OCI-LY1 (cell line): ENCODE data around the gene ALOX15B.
"Not testable (repeated sequence)": the region's sequence is repeated elsewhere in the genome, so short reads cannot be mapped to it uniquely, and the experiment has no call there.

Source experiments
- H2AFZ ChIP-seq: fragments of 200-600 bp; sonication (generic), shearing (Covaris generic); 2 replicates; pipeline ENCODE4 v1.6.0; 2014; ENCODE audit warnings: antibody characterized with exemption, mild to moderate bottlenecking, low read length
- H3F3A ChIP-seq: fragments of 200-600 bp; sonication (generic), shearing (Covaris generic); 2 replicates; pipeline ENCODE4 v1.6.0; 2014; ENCODE audit warnings: mild to moderate bottlenecking, antibody characterized with exemption, low read length, moderate library complexity; ENCODE audit not compliant: insufficient read depth
- H3K27ac ChIP-seq: fragments of 200-600 bp; sonication (generic); 2 replicates; pipeline ENCODE4 v1.5.1; 2014; ENCODE audit warnings: low read length, mixed run types, mild to moderate bottlenecking, low read depth; ENCODE audit not compliant: poor library complexity, severe bottlenecking
- H3K27me3 ChIP-seq: fragments of 200-600 bp; sonication (generic); 2 replicates; pipeline ENCODE4 v1.6.0; 2014; ENCODE audit warnings: antibody characterized with exemption, mild to moderate bottlenecking, low read length, moderate library complexity; ENCODE audit not compliant: insufficient read depth
- H3K36me3 ChIP-seq: fragments of 200-600 bp; sonication (generic); 2 replicates; pipeline ENCODE4 v1.6.1; 2014; ENCODE audit warnings: mild to moderate bottlenecking, antibody characterized with exemption, low read length, moderate library complexity, mixed read lengths; ENCODE audit not compliant: insufficient read depth
- H3K4me1 ChIP-seq: fragments of 200-600 bp; sonication (generic); 2 replicates; pipeline ENCODE4 v1.5.1; 2014; ENCODE audit warnings: mild to moderate bottlenecking, low read length, moderate library complexity; ENCODE audit not compliant: insufficient read depth, severe bottlenecking
- H3K4me2 ChIP-seq: fragments of 200-600 bp; sonication (generic), shearing (Covaris generic); 2 replicates; pipeline ENCODE4 v1.6.1; 2014; ENCODE audit warnings: low read length
- H3K4me3 ChIP-seq: fragments of 200-600 bp; sonication (generic); 2 replicates; pipeline ENCODE4 v1.5.1; 2014; ENCODE audit warnings: low read length, low read depth, mild to moderate bottlenecking, mixed read lengths; ENCODE audit not compliant: poor library complexity, severe bottlenecking
- H3K79me2 ChIP-seq: fragments of 200-600 bp; shearing (Covaris generic); 2 replicates; pipeline ENCODE4 v1.6.1; 2016; ENCODE audit warnings: mixed run types, low read length, mixed read lengths; ENCODE audit not compliant: insufficient read depth
- H3K9ac ChIP-seq: fragments of 200-600 bp; sonication (generic), shearing (Covaris generic); 2 replicates; pipeline ENCODE4 v1.6.1; 2014; ENCODE audit warnings: mild to moderate bottlenecking, low read length, mixed read lengths
- H3K9me2 ChIP-seq: fragments of 200-600 bp; sonication (generic), shearing (Covaris generic); 2 replicates; pipeline ENCODE4 v1.6.1; 2014; ENCODE audit warnings: low read depth, mild to moderate bottlenecking, low read length, mixed read lengths
- H3K9me3 ChIP-seq: fragments of 200-600 bp; shearing (Covaris generic); 2 replicates; pipeline ENCODE4 v1.6.1; 2014; ENCODE audit warnings: low read length, mixed read lengths
- H4K20me1 ChIP-seq: fragments of 200-600 bp; sonication (generic), shearing (Covaris generic); 2 replicates; pipeline ENCODE4 v1.6.0; 2016; ENCODE audit warnings: mild to moderate bottlenecking, low read length; ENCODE audit not compliant: insufficient read depth
- CTCF ChIP-seq: fragments of 200-600 bp; sonication (generic), shearing (Covaris generic); IDR thresholded peaks from 2 replicates; pipeline ENCODE4 v1.5.1; 2017; ENCODE audit warnings: mild to moderate bottlenecking, antibody characterized with exemption, low read length, moderate library complexity, mixed read lengths
- EZH2 ChIP-seq: fragments of 200-600 bp; sonication (generic), shearing (Covaris generic); IDR thresholded peaks from 2 replicates; pipeline ENCODE4 v1.8.0; 2017; ENCODE audit warnings: borderline replicate concordance, mixed run types, mild to moderate bottlenecking, antibody characterized with exemption, low read length, moderate library complexity, mixed read lengths

Gene ALOX15B

GRCh38 chr17:8076502-8077266 is 37.8 kb downstream of the ALOX15B start:
- peaks cover 7% of the 10 kb centered on the region for H3K4me1 ChIP-seq
- no peak overlapping the region for H2AFZ ChIP-seq
- no peak overlapping the region for H3K4me3 ChIP-seq
- H3F3A ChIP-seq = no peaks in the 10 kb centered on the region
- no peak overlapping the region for H3K27ac ChIP-seq
- H3K9me2 ChIP-seq = no peaks in the 10 kb centered on the region
- H3K9me3 ChIP-seq = no peaks in the 10 kb centered on the region
- no peaks in the 10 kb centered on the region; the same call in 1 of the 2 replicates for H3K36me3 ChIP-seq
- TF ChIP-seq EZH2 (no peak), CTCF (no peak)
- no peak overlapping the region for H3K9ac ChIP-seq
- no peaks in the 10 kb centered on the region for H4K20me1 ChIP-seq
- peaks cover 4% of the 10 kb centered on the region; the same call in 1 of the 2 replicates for H3K27me3 ChIP-seq
- H3K4me2 ChIP-seq = no peak overlapping the region
- H3K79me2 ChIP-seq = no peaks in the 10 kb centered on the region

- not testable (repeated sequence) for H3K79me2 ChIP-seq, H3K9ac ChIP-seq, H2AFZ ChIP-seq, H4K20me1 ChIP-seq, H3K27me3 ChIP-seq, H3K9me2 ChIP-seq, H3K27ac ChIP-seq, H3K4me1 ChIP-seq, H3K4me2 ChIP-seq, H3K36me3 ChIP-seq, H3K9me3 ChIP-seq, H3K4me3 ChIP-seq, H3F3A ChIP-seq
Observed at GRCh38 chr17:8077939-8078338, 39.1 kb downstream of the ALOX15B start.

DNA sequence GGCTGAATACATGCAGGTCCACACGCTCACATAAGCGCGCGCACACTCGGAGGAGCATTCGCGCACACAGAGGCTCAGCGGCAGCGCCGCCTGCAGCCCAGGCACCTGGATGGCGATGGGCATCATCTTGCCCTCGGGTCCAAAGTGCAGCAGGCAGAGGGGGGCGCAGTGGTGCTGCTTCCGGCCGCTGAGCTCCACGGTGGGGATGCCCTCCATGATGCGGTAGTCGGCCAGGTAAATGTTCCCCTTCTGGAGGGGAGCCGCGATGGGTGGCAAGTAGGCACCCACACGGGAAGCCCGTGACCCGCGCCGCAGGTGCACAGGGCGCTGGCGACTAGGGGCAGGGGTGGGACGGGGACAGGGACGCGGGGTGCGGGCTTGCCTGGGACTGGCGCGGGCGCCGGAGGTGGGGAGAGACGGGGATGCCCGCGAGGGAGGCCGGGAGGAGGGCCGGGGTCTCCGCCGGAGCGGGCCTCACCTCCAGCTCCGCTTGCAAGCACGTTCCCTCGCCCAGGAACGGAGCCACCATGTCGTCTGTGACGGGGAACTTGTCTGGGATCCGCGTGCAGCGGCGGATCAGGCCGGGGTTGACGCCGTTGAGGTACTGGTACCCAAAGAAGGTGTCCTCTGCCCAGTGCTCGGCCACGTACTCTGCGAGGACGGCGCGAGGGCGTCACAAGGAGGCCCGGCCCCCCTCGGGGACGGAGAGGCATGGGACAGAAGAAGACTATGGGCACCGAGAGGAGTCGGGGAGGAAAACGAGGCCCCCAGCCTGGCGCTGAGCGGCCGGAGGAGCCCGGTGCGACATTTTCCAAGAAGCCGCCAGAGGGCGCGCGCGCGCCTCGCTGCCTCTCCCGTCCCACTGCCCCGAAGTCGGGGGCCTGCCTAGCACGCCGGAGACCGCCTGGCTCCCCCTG is 40.7 kb downstream of the ALOX15B start:
- no peak for TF ChIP-seq EZH2
- peak; percentile 96 for TF ChIP-seq CTCF
- Histone ChIP-seq H3K79me2 (no peaks in the 10 kb centered on the region), H3K36me3 (no peaks in the 10 kb centered on the region; the same call in 1 of the 2 replicates), H4K20me1 (no peaks in the 10 kb centered on the region), H3K27ac (peak overlapping the region; percentile 4), H3K4me2 (peak overlapping the region; percentile 89), H3K4me1 (peaks cover 7% of the 10 kb centered on the region), H3K9me2 (no peaks in the 10 kb centered on the region), H3K9me3 (no peaks in the 10 kb centered on the region), H2AFZ (no peak overlapping the region), H3K9ac (peak overlapping the region; percentile 75), H3K4me3 (peak overlapping the region; percentile 71), H3F3A (no peaks in the 10 kb centered on the region), H3K27me3 (no peaks in the 10 kb centered on the region)
